ENCODE results near the gene PIR.

The PIR gene

DNA sequence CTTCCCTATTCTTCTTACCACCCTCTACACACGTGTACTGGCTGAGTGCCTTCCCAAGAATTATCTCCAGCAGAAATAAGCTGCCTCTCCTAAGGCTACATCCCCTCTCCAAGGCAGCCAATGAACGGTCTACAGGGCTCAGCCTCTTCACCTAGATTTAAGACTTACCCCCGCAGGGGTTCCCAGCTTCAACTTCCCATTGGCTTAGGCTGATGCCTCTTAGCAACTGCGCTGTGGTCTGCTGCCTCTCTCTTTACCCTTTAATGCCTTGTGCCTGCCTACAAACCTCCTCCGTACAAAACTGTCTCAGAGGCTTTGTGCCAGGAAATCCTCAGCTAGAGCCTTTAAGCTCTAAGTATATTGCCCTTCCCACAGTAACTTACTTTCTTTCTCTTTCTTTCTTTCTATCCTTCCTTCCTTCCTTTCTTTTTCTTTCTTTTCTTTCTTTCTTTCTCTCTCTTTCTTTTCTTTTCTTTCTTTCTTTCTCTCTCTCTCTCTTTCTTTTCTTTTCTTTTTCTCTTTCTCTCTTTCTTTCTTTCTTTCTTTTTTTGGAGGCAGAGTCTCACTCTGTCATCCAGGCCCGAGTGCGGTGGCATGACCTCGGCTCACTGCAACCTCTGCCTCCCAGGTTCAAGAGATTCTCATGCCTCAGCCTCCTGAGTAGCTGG is 142.7 kb downstream of the PIR start:
- Histone ChIP-seq H3K27ac (ENCODE audit: low read length) (no peak overlapping the region), H2AFZ (ENCODE audit: low read depth, low read length) (no peak overlapping the region), H3K4me2 (ENCODE audit: low read length) (no peak overlapping the region), H3K36me3 (replicated peaks; ENCODE audit: low read depth, low read length) (peaks cover 4% of the 10 kb centered on the region), H3K9me3 (ENCODE audit: insufficient read depth, low read length) (peaks cover 1% of the 10 kb centered on the region; the same call in 1 of the 2 replicates), H3K9ac (ENCODE audit: low read length) (no peak overlapping the region), H3K4me3 (ENCODE audit: low read length) (no peak overlapping the region), H3K79me2 (ENCODE audit: low read length) (no peaks in the 10 kb centered on the region), H4K20me1 (ENCODE audit: insufficient read depth, low read length) (no peaks in the 10 kb centered on the region), H3K4me1 (ENCODE audit: low read length) (peaks cover 31% of the 10 kb centered on the region), H3K27me3 (ENCODE audit: low read depth, low read length) (no peaks in the 10 kb centered on the region)
- TF ChIP-seq, protein P1, sequence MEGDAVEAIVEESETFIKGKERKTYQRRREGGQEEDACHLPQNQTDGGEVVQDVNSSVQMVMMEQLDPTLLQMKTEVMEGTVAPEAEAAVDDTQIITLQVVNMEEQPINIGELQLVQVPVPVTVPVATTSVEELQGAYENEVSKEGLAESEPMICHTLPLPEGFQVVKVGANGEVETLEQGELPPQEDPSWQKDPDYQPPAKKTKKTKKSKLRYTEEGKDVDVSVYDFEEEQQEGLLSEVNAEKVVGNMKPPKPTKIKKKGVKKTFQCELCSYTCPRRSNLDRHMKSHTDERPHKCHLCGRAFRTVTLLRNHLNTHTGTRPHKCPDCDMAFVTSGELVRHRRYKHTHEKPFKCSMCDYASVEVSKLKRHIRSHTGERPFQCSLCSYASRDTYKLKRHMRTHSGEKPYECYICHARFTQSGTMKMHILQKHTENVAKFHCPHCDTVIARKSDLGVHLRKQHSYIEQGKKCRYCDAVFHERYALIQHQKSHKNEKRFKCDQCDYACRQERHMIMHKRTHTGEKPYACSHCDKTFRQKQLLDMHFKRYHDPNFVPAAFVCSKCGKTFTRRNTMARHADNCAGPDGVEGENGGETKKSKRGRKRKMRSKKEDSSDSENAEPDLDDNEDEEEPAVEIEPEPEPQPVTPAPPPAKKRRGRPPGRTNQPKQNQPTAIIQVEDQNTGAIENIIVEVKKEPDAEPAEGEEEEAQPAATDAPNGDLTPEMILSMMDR (IDR thresholded peaks at IDR 0.05; ENCODE audit: low read depth, low read length): no peak
- TF ChIP-seq EZH2phosphoT487 (IDR thresholded peaks at IDR 0.05; ENCODE audit: low read depth): no peak

DNA sequence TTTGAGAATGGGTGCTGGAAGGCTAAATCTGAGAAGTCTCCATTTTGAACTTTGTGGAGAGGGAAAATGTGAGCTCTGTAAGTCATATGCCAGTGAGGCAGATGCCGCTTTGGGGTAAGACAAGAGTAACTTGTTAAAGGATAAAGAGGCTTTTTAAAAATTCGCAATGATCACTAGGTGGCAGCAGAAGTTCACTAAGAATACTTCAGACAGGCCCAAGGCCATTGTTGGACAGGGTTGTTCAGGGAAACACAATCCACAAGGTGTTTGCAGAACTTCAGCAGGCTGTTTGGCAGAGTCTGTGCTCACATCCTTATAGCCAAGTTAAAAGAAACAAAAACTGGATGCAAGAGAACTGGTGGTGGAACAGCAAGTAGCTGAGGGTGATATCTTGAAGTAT is 144.1 kb downstream of the PIR start:
- Histone ChIP-seq H3K27me3 (ENCODE audit: low read depth, low read length) (no peaks in the 10 kb centered on the region), H3K9ac (ENCODE audit: low read length) (no peak overlapping the region), H3K9me3 (ENCODE audit: insufficient read depth, low read length) (no peaks in the 10 kb centered on the region), H3K4me2 (ENCODE audit: low read length) (no peak overlapping the region), H3K4me3 (ENCODE audit: low read length) (no peak overlapping the region), H3K79me2 (ENCODE audit: low read length) (no peaks in the 10 kb centered on the region), H4K20me1 (ENCODE audit: insufficient read depth, low read length) (no peaks in the 10 kb centered on the region), H3K4me1 (ENCODE audit: low read length) (peaks cover 31% of the 10 kb centered on the region), H2AFZ (ENCODE audit: low read depth, low read length) (no peak overlapping the region), H3K27ac (ENCODE audit: low read length) (no peak overlapping the region), H3K36me3 (replicated peaks; ENCODE audit: low read depth, low read length) (no peaks in the 10 kb centered on the region)
- TF ChIP-seq, protein P1 (IDR thresholded peaks at IDR 0.05; ENCODE audit: low read depth, low read length): peak; percentile 67
- TF ChIP-seq EZH2phosphoT487 (IDR thresholded peaks at IDR 0.05; ENCODE audit: low read depth): no peak

DNA sequence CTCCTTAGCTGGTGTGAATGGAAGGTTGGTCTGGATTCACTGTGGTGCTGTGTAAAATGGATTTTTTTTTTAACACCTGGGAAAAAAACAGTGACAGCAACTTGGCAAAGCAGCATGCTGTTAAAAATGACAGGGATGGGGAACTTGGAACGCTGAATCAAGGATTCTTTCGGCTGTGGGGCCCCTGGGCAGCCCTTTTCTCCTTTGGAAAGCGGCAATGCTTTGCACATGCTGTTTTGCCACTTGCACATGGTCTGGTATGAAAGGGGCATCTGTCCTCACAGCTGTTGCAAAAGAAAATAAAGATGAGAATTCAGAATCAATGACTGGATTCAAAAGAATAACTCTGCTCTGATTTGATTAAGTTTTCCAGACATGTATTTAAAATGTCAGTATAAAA is 147.2 kb downstream of the PIR start:
- no peaks in the 10 kb centered on the region for H3K79me2 ChIP-seq (ENCODE audit: low read length)
- no peak overlapping the region for H3K9ac ChIP-seq (ENCODE audit: low read length)
- no peak overlapping the region for H3K27ac ChIP-seq (ENCODE audit: low read length)
- no peak overlapping the region for H3K4me3 ChIP-seq (ENCODE audit: low read length)
- H3K4me2 ChIP-seq (ENCODE audit: low read length): no peak overlapping the region
- H3K9me3 ChIP-seq (ENCODE audit: insufficient read depth, low read length): no peaks in the 10 kb centered on the region
- peaks cover 11% of the 10 kb centered on the region for H3K4me1 ChIP-seq (ENCODE audit: low read length)
- H3K36me3 ChIP-seq (replicated peaks; ENCODE audit: low read depth, low read length): no peaks in the 10 kb centered on the region
- no peak for TF ChIP-seq EZH2phosphoT487 (IDR thresholded peaks at IDR 0.05; ENCODE audit: low read depth)
- TF ChIP-seq, protein P1 (IDR thresholded peaks at IDR 0.05; ENCODE audit: low read depth, low read length): no peak
- no peaks in the 10 kb centered on the region for H3K27me3 ChIP-seq (ENCODE audit: low read depth, low read length)
- no peaks in the 10 kb centered on the region for H4K20me1 ChIP-seq (ENCODE audit: insufficient read depth, low read length)
- H2AFZ ChIP-seq (ENCODE audit: low read depth, low read length): no peak overlapping the region

DNA sequence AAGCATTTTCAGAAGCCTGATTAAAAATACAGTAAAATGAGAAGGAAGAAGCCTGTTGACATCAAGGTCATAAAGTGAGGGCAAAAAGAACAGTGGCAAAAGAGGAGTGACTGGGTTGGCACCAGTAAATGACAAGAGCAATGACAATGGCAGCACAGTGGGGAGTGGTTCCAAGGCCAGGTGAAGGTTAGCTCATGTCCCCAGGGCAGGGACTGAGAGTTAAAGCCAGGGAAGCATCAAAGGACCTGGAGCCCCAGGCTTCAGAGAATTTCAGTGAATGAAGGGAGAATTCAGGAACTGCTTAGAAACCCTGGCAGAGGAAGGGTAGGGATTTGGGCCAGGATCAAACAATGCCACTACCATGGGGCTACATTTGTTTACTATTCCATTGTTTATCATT is 149.0 kb downstream of the PIR start:
- Histone ChIP-seq H3K36me3 (replicated peaks; ENCODE audit: low read depth, low read length) (no peaks in the 10 kb centered on the region), H2AFZ (ENCODE audit: low read depth, low read length) (no peak overlapping the region), H3K4me1 (ENCODE audit: low read length) (peaks cover under 1% of the 10 kb centered on the region), H3K4me3 (ENCODE audit: low read length) (no peak overlapping the region), H3K4me2 (ENCODE audit: low read length) (no peak overlapping the region), H4K20me1 (ENCODE audit: insufficient read depth, low read length) (no peaks in the 10 kb centered on the region), H3K27ac (ENCODE audit: low read length) (no peak overlapping the region), H3K79me2 (ENCODE audit: low read length) (no peaks in the 10 kb centered on the region), H3K27me3 (ENCODE audit: low read depth, low read length) (no peaks in the 10 kb centered on the region), H3K9ac (ENCODE audit: low read length) (no peak overlapping the region), H3K9me3 (ENCODE audit: insufficient read depth, low read length) (no peaks in the 10 kb centered on the region)
- no peak for TF ChIP-seq EZH2phosphoT487 (IDR thresholded peaks at IDR 0.05; ENCODE audit: low read depth)
- TF ChIP-seq, protein P1 (IDR thresholded peaks at IDR 0.05; ENCODE audit: low read depth, low read length): no peak
